ENCODE data around the gene YTHDF1.

DNA sequence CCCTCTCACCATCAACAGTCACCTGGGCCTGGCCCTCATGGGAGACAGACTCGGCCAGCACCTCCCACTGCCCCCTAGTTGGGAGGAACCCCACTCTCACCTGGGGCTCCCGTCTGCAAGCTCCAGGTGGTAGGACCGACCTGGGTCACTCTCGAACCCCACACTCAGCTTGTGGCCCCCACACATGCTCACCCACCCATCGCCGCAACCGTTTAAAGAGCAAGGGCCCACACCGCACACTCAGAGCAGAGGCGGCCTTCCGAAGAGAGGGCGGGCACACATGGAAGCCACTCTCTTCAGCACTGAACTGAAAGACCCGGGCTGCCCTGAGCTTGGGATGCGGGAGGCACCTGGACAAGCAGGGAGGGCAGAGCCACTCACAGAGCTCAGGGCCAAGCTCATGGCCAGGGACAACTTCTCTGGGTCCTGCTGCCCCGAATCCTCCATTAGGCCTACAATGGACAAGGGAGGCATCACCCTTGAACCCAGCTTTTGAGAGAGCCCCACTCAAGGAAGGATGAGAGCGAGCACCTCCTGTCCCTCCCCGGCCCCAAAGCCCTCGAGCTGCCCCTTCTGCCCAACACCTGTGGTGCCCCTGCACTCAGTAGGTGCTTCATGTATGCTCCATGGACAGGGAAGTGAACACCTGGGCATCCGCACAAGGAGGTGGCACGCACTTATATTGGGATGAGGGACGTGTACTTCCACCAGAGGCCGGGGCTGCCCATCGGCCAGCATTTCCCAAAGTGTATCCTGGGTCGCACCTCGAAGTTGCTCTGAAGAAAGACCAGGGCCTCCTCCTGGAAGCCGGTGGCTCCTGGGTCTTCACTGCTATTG is 50.4 kb downstream of the YTHDF1 start:
- TF ChIP-seq, protein P1, sequence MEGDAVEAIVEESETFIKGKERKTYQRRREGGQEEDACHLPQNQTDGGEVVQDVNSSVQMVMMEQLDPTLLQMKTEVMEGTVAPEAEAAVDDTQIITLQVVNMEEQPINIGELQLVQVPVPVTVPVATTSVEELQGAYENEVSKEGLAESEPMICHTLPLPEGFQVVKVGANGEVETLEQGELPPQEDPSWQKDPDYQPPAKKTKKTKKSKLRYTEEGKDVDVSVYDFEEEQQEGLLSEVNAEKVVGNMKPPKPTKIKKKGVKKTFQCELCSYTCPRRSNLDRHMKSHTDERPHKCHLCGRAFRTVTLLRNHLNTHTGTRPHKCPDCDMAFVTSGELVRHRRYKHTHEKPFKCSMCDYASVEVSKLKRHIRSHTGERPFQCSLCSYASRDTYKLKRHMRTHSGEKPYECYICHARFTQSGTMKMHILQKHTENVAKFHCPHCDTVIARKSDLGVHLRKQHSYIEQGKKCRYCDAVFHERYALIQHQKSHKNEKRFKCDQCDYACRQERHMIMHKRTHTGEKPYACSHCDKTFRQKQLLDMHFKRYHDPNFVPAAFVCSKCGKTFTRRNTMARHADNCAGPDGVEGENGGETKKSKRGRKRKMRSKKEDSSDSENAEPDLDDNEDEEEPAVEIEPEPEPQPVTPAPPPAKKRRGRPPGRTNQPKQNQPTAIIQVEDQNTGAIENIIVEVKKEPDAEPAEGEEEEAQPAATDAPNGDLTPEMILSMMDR (conservative IDR thresholded peaks at IDR 0.05) = no peak
- TF ChIP-seq ZFX (IDR thresholded peaks at IDR 0.05) = no peak
